ENCODE measurements around the gene RIPPLY3.

RIPPLY3 gene

GRCh38 chr21:37006486-37007291 lies at the start of gene RIPPLY3:
TSS of gene RIPPLY3 (plus strand) at chr21:37006702. CDS start at chr21:37006773, 71 bp downstream.
- DNase-seq, result peak; percentile 37

GRCh38 chr21:36959020-36959835 lies 47.3 kb upstream of the RIPPLY3 start:
- no peak for DNase-seq

GRCh38 chr21:36960676-36961284 lies 45.7 kb upstream of the RIPPLY3 start:
- DNase-seq, result no peak

DNA sequence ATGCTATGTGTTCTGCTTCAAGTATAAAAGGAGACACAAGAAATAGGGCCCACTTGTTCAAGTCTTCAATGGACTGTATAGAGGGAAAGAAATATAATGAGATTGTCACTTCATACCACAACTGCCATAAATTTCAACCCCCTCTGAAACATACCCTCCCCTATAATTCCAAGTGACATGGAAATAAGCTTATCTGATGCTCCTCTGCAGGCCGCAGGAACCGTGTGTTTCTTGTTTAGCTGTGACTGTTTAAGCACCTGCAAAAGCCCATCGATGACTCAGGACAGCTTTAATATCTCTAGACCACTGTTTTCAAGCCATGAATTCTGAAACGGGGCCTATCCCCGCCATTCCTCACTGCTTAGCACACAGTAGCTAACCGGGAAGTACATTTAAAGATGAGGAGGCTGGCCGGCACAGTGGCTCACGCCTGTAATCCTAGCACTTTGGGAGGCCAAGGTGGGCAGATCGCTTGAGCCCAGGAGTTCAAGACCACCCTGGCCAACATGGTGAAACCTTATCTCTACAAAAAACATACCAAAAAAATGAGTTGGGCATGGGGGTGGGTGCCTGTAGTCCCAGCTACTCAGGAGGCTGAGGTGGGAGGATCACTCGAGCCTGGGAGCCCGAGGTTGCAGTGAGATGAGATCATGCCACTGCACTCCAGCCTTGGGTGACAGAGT lies 44.3 kb upstream of the RIPPLY3 start:
- no peak for DNase-seq

GRCh38 chr21:36964398-36964797 lies 42.1 kb upstream of the RIPPLY3 start:
- no peak for DNase-seq

- no peak for DNase-seq
These were observed 41.4 kb upstream of the RIPPLY3 start for GRCh38 chr21:36964827-36965719.

GRCh38 chr21:36965720-36966065 lies 40.8 kb upstream of the RIPPLY3 start:
- DNase-seq, result no peak

DNA sequence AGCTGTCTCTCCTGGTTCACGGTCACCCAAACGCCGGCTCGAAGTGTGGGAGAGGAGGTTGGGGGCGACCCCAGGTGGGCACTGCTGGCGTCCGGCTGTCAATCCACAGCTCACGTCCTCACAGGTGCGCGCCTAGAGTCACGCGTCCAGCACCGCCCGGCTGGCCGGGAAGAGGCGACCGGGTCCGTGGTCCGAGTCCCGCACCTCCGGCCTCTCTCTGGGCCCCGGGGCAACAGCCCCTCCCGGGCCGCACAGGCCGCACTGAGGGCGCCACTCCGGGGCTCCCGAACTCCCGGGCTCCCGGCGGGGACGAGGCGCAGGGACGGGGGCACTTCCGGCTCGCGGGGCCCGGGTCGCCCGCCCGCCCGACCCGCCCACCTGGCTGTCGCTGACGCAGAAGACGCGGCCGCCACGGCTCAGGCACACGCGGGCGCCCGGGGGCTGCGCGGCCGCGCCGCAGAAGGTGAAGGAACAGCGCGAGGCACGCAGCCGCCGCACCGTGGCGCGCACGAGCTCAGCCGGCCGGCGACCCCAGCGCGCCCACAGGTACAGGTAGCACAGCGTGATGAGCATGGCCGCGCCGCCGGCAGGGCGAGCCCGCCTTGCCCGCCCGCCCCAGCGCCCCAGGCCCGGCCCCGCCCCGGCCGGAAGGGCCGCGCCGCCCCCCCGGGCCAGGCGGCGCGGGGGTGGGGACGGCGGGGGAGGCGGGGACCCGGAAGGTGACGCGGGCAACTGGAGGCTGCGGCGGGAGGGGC lies 40.3 kb upstream of the RIPPLY3 start, which contains the start of gene HLCS:
TSS of gene HLCS (minus strand) at position 604 of the 755 bp plus-strand sequence. CDS start at position 573, 31 bp downstream.
- DNase-seq, result peak; percentile 83

DNA sequence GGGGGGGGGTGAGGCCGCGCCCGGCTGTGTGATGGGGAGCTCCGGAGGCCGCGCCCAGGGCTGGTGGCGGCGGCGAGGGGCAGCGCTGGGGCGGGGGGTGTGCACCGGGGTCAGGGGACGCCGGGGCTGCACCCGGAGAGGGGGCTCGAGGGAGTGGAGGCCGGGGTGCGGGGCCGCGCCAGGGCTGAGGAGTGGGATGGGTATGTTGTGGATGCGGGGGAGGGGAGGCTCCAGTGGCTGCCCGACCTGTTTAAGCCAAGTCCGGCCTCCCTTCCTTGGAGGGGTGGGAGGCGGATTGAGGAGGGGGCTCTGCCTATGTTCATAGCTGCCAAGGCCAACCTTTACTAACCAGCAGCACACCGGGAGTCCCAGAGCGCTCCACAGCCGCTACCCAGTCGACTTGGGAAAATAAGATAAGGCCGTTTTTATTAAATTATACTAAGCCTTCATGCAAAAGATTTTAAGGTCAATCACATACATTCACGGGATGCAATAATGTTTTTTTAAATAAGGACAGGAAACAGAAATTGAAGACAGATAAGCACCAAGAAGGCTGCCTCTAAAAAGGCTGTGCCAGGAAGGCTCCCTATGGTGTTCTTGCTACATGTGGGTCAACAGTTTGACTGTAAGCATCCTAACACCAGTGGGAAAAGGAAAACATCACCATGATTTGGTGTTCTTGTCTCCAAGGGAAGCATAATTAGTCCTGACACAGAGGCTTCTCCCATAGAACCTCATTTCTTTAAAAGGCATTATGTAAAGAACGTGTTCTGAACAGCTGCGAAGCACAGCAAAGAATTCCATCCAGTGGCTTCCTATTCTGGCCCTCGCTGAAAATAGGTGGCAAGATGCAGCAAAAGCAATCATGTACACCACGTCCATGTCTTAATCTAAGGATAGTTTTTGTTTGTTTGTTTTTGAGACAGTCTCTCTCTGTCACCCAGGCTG lies 39.4 kb upstream of the RIPPLY3 start:
- DNase-seq, result no peak

DNA sequence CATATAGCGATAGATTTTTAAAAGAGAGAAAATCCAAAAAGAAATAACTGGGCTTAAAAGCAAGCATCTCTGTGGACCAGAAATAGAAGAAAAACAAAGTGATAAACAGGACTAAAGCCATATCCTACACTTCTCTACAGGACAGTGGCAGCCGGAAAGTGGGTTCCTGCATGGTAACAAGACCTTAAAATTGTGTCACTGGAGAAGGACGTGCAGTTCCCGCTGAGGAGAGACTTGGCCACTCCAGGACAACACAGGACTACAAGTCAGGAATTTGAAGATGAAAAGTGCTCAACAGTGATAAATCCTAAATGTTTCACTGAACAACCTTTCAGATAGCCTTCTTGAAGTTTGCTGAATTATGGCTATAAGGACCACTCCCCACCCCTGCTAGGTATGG lies 38.1 kb upstream of the RIPPLY3 start:
- no peak for DNase-seq

- no peak for DNase-seq
These were observed 37.5 kb upstream of the RIPPLY3 start for GRCh38 chr21:36968976-36969375.

DNA sequence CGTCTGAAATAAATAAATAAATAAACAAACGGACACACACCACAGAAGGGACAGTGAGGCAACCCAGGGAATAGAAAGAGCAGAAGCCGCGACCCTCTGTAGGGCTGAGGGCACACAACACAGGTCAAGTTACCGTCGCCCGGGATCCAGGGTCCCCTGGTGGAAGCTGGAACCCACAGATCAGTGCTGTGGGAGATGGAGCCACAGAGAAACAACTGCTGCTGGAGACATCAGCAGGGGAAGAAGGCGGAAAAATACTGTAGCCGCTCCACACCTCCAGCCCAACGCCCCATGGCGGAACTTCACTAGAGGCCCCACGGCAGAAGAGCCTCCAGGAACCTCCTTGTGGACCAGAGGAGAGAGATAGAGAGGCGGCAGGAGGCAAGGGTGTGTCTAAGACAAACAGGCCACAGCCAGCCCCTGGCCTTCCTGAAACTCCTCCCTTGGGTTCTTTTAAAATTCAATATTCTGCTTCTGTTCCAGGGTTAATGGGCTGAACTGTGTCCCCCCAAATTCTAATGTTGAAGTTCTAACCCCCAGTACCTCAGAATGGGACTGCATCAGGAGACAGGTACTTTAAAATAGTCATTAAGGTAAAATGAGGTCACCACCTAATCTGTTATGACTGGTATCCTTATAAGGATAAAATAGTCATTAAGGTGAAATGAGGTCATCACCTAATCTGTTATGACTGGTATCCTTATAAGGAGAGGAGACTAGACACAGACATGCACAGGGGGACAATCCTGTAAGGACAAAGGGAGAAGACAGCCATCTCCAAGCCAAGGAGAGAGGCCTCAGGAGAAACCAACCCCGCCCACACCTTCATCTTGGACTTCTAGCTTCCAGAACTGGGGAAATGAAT lies 32.3 kb upstream of the RIPPLY3 start:
- DNase-seq, result no peak

DNA sequence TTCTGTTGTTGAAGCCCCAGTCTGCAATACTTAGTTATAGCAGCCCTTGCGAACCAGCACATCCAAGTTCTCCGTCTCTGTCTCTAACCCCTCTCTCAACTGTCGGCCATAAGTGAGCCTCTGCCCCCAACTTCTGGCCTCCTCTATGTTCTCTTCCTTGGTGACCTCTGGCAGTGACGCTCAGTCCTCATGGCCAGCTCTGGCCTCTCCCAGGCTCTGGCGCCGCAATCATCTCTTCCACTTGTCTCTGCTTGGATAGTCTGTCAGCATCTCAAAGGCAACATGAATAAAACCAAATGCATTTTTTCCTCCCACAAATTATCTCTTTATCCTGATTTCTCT lies 31.7 kb upstream of the RIPPLY3 start:
- DNase-seq, result no peak

DNA sequence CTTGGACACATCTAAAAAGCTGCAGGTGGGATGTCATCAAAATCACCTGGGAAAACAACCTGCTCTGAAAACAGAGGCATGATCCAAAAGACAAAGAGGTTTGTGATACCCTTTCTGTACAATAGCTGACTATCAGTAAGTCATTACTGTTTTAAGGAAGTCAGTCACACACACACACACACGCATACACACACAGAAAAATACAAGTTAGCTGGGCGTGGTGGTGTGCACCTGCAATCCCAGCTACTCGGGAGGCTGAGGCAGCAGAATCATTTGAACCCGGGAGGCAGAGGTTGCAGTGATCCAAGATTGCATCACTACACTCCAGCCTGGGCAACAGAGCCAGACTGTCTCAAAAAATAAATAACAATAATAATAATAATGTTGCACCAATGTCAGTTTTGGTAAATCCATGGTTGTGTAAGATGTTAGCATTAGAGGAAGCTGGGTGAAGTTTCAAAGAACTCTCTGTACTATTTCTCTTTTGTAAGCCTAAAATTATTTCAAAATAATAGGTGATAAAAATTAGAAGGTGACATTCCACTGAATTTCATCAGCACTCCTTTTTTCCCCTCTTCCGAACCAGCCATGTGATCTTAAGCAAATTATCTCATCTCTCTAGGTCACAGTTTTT lies 30.2 kb upstream of the RIPPLY3 start:
- DNase-seq, result no peak

GRCh38 chr21:36976882-36977651 lies 29.4 kb upstream of the RIPPLY3 start:
- peak; percentile 35 for DNase-seq

GRCh38 chr21:36980280-36981048 lies 26.0 kb upstream of the RIPPLY3 start:
- DNase-seq, result peak; percentile 35

DNA sequence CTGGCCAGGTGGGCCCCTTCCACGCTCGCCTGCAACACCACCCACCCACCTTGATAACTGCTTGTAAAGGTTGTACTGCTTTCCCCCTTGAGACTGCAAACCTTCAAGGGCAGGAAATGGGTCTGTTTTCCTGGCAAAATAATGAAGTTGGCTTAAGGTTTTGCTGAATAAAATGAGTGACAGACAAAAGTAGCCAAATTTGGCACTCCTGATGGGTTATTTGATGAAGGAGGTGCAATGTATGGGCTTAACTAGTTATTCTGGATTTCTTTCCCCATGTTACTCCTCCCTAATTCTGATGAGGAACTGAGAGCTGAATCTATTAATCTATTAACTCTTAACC lies 25.5 kb upstream of the RIPPLY3 start:
- DNase-seq, result no peak

Measured in activated T-cell treated with anti-CD3 and anti-CD28 coated beads, Interleukin-2, amount 50 U/mL, for 1 hour (primary cell).